HG03432 (cell line): ENCODE results near the gene WDR35.

Experiments used
- ATAC-seq: cut with Tn5 transposase; IDR thresholded peaks from one replicate; pipeline ENCODE4 v1.9.1; 2021; ENCODE audit warnings: mild to moderate bottlenecking, moderate library complexity; ENCODE audit not compliant: unreplicated experiment

Gene WDR35

DNA sequence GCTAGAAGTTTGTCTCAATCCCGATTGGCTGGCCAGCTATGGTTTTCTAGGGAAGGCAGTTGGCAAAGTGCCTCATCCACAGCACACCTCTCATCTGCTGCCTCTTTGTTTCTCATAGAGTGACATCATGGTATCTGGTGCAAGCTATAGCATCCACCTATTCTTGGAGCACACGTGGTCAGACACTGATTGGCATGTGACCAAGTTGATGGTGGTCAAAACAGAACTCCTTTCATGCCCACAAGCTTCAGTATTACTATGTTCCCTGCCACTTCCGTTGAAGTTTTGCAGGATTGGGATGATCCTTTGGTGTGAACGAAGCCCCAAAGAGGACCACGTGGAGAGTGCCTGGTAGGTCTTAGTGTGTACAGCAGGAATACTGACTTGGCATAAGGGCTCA lies 116.9 kb downstream of the WDR35 start:
- ATAC-seq: no peak

DNA sequence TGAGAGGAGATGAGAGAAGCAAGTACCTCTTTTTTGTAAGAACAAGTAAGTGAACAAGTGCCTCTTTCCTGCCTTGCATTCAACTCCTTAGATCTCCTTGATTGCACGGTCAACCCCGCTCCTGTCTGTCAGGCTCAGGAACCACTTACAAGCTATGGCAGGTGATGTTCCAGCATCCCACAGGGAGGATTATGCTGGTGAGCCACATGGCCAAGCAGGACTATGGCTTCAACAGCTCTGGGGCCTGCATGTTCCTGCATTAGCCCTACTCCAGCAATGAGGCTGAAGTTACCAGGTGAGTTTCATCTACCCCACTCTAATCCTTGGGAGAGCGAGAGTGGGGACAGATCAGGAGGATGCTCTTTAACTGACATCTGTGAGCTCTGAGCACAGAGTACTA lies 117.6 kb downstream of the WDR35 start:
- ATAC-seq: no peak

DNA sequence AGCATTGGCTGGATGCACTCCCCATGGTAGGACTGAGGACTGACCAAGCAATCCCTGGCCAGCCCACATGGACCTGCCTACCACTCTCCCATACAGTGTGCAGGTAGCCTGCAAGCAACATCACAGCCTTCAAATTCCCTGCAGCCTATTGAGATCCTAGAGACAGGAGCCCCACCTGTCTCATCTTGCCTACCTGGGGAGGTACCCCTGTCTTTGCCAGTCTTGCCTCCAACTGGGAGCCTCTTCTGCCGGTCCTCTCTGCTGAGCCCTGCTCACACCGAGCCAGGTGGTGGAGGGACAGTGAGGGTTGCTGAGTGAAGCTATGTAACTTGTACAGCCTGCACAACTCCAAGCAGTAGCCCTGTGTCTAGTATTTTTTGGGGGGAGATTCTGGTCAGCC lies 118.1 kb downstream of the WDR35 start:
- no peak for ATAC-seq

- no peak for ATAC-seq
Observed at GRCh38 chr2:19870792-19871191, 119.1 kb downstream of the WDR35 start.

GRCh38 chr2:19868701-19869580 lies 121.0 kb downstream of the WDR35 start:
- peak; percentile 83 for ATAC-seq

DNA sequence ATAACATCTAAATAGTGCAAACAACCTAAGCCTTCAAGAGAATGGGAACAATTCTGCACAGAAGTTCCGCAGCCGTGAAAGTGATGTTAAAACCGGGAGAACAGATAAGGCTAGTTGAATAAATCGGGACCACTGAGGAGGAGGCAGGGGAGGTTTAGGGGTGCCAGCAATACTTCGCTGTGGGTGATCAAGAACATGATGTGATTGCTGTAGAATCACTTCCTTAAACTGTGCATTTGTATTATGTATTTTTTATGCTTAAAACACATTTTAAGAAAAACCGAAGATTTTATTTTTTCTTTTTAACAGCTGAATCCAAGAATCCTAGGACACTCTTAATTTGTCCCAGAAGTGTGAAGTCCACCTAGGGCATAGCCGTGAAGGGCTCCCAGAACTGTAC lies 121.7 kb downstream of the WDR35 start:
- ATAC-seq: peak; percentile 1

DNA sequence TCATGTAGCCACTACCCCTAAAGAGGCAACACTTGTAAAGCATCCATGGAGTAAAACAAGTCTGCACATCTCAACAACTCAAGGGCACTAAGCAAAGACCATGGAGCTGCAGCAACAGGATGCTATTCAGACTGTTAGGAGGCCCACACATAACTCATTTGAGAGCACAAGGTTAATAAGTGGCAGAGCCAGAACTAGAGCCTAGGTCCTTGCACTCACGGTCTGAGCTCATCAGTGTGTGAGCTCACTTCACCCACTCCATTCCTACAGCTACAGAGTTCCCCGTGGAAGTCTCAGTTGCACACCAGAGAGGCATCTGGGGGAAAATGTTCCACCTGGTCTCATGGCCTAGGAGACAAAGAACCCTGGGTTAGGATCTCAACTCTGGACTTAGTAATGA lies 123.1 kb downstream of the WDR35 start:
- peak; percentile 21 for ATAC-seq

DNA sequence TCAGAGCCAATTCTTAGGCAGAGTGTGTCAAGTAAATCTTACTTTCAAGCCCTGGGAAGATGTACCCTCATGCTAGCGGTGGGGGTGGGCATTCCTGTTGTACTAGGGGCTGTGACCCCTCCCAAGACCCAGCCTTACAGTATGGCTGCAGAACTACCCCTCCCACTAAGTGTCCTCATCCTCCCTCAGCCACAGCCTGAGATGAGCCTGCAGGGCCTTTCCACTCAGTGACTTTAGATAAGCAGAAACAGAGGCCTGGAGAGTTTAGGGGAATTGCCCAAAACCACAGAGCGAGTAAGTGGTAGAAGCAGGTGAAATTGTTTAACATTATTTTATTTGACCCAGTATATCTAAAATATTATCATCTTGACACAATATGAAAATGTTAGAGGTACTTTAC lies 124.8 kb downstream of the WDR35 start:
- peak; percentile 36 for ATAC-seq

- no peak for ATAC-seq
Observed at GRCh38 chr2:19864381-19864780, 125.5 kb downstream of the WDR35 start.

DNA sequence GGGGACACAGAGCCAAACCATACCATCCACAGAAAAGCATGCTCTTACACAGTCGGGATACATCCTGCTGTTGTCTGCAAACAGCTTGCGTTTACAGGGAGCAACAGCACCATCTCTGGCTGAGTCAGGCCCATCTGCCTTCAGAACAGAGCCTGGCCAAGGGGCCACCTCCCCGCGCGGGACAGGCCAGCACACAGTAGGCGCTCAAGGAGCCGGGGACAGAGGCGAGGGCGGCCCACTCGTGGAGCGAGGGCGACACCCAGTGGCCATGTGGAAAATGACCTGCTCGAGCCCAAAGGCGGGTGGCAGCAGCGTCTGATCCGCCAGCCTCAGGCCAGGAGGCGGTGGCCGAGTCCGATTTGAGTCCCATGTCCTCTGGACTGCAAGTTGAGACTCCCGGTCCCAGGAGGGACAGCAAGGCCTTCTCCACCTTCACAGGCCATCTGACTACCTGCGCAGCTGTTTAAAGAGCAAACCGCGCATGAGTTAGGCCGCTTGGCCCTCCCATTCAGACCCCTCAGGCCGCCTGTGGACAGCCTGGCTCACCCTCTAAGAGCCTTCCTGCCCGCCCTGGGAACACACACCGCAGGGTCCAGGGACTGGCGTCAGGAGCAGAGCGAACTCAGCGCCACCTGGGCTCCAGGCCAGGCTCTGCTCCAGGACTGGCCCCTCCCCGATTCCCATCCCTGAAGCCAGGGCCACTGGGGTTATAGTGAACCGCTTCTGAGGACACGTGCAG lies 126.4 kb downstream of the WDR35 start:
- peak; percentile 76 for ATAC-seq

DNA sequence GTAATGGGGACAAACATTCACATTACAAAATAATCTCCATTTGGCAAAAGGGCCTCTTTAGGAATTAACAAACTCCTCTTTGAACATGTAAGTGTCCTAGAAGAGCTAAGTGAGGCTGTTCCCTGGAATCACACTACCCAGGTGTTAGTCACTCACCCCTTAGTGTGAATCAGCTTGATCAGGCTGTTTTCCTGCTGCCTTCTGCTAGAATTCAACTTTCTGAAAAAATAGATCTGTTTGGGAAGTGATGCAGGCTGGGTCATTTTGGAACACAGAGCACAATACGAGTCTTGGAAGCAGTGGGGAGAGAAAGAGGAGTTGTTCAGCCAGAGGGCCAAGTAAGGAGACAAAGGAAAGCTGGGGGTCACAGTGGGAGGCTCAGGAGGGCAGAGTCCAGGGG lies 128.1 kb downstream of the WDR35 start:
- ATAC-seq: no peak
